ENCODE data around the gene TMEM115.

The TMEM115 gene

DNA sequence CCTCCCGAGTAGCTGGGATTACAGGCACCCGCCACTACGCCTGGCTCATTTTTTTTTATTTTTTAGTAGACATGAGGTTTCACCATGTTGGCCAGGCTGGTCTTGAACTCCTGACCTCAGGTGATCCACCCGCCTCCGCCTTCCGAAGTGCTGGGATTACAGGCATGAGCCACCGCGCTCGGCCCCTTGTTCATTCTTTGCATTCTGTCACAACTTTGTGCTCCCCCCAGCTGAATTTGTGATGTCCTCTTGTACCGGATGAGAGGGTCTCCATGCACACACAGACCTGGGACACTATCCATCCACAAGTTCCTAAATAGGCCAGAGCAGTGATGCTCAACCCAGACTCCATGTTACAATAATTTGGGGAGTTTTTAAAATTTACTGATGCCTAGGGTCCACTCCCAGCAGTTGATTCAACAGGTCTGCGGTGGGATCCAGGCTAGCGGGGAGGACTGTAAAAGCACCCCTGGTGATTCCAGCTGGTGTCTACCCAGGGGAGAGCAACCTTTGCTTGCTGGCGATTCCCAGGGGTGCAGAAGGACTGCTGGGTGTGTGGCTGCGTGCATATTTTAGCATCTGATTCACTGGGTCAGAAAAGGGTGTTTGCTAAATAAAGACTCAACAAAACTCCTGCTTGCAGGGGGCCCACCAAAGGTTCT, 19.7 kb downstream of the TMEM115 start:
- DNase-seq (ENCODE audit: low spot score) (no peak), ATAC-seq (ENCODE audit: low read depth) (no peak)
- Histone ChIP-seq H3K4me3 (ENCODE audit: severe bottlenecking) (peak overlapping the region; percentile 39), H3K27me3 (ENCODE audit: insufficient read depth, poor library complexity, severe bottlenecking) (no peaks in the 10 kb centered on the region), H3K36me3 (ENCODE audit: low read depth) (peaks cover 19% of the 10 kb centered on the region), H3K27ac (ENCODE audit: poor library complexity, severe bottlenecking) (peak overlapping the region; percentile 17), H3K4me1 (ENCODE audit: insufficient read depth, poor library complexity, severe bottlenecking) (peaks cover 19% of the 10 kb centered on the region), H3K9me3 (ENCODE audit: severe bottlenecking) (no peaks in the 10 kb centered on the region)
- TF ChIP-seq, protein P1, sequence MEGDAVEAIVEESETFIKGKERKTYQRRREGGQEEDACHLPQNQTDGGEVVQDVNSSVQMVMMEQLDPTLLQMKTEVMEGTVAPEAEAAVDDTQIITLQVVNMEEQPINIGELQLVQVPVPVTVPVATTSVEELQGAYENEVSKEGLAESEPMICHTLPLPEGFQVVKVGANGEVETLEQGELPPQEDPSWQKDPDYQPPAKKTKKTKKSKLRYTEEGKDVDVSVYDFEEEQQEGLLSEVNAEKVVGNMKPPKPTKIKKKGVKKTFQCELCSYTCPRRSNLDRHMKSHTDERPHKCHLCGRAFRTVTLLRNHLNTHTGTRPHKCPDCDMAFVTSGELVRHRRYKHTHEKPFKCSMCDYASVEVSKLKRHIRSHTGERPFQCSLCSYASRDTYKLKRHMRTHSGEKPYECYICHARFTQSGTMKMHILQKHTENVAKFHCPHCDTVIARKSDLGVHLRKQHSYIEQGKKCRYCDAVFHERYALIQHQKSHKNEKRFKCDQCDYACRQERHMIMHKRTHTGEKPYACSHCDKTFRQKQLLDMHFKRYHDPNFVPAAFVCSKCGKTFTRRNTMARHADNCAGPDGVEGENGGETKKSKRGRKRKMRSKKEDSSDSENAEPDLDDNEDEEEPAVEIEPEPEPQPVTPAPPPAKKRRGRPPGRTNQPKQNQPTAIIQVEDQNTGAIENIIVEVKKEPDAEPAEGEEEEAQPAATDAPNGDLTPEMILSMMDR (IDR thresholded peaks at IDR 0.05; ENCODE audit: poor library complexity, severe bottlenecking) = no peak

DNA sequence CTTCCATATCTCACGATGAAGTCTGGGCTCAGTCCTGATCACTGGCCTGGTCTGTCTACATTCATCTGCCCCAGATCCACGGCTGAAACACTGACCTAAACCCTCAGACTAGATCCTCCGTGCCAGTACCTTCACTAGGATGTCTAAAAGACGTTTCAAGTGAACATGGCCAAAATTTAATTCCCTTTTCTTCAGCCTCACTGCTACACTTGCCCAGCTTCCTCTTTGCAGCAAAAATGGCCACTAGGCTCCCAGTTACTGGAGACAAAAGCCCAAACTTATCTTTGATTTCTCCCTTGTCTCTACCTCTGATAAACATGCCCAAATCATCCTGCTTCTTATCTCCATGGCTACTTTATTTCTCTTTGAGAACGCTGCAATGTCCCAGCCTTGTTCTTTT, 20.4 kb downstream of the TMEM115 start:
- Histone ChIP-seq H3K36me3 (ENCODE audit: low read depth) (peaks cover 25% of the 10 kb centered on the region), H3K9me3 (ENCODE audit: severe bottlenecking) (no peaks in the 10 kb centered on the region), H3K27me3 (ENCODE audit: insufficient read depth, poor library complexity, severe bottlenecking) (no peaks in the 10 kb centered on the region), H3K4me3 (ENCODE audit: severe bottlenecking) (no peak overlapping the region), H3K4me1 (ENCODE audit: insufficient read depth, poor library complexity, severe bottlenecking) (peaks cover 21% of the 10 kb centered on the region), H3K27ac (ENCODE audit: poor library complexity, severe bottlenecking) (peak overlapping the region; percentile 83)
- ATAC-seq (ENCODE audit: low read depth) = no peak
- DNase-seq (ENCODE audit: low spot score) = no peak
- TF ChIP-seq, protein P1 (IDR thresholded peaks at IDR 0.05; ENCODE audit: poor library complexity, severe bottlenecking) = no peak

DNA sequence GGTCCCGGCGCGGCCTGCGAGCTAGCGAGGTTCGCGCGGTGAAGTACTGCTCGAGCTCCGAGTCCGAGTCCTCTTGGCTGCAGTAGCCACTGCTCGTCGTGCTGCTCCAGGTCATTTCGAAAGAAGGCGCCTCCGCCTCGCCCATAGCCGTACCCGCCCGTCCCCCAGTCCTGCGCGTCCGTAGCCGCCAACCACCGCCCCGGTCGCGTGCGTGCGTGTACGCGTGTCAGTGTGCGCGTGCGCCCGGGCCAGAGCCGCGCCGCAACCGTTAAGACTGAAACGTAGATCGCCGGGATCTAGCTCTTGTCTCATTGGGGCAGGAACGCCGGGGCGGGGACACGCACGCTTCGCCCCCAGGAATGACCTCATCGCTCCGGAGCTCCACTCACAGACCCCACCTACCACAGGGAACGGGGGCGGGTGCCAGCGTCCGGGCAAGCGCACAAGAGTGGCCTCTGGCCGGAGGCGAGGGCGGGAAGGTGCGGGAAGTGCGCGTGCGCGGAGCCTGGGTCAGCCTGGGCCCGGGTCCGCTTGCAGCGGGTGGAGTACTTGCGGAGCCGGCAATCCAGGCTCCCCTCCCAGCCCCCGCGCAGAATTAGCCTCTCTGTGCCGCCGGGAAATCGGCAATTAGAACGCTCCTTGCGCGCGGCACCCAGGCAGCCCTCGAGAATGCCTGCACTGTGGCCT, 22.0 kb downstream of the TMEM115 start:
- ATAC-seq (ENCODE audit: low read depth) (peak; percentile 78), DNase-seq (ENCODE audit: low spot score) (peak; percentile 100)
- H3K4me3 ChIP-seq (ENCODE audit: severe bottlenecking) = peak overlapping the region; percentile 61
- H3K27ac ChIP-seq (ENCODE audit: poor library complexity, severe bottlenecking) = peak overlapping the region; percentile 83
- no peaks in the 10 kb centered on the region for H3K27me3 ChIP-seq (ENCODE audit: insufficient read depth, poor library complexity, severe bottlenecking)
- peaks cover 23% of the 10 kb centered on the region for H3K4me1 ChIP-seq (ENCODE audit: insufficient read depth, poor library complexity, severe bottlenecking)
- no peaks in the 10 kb centered on the region for H3K9me3 ChIP-seq (ENCODE audit: severe bottlenecking)
- TF ChIP-seq, protein P1 (IDR thresholded peaks at IDR 0.05; ENCODE audit: poor library complexity, severe bottlenecking) = no peak
- H3K36me3 ChIP-seq (ENCODE audit: low read depth) = peaks cover 33% of the 10 kb centered on the region

DNA sequence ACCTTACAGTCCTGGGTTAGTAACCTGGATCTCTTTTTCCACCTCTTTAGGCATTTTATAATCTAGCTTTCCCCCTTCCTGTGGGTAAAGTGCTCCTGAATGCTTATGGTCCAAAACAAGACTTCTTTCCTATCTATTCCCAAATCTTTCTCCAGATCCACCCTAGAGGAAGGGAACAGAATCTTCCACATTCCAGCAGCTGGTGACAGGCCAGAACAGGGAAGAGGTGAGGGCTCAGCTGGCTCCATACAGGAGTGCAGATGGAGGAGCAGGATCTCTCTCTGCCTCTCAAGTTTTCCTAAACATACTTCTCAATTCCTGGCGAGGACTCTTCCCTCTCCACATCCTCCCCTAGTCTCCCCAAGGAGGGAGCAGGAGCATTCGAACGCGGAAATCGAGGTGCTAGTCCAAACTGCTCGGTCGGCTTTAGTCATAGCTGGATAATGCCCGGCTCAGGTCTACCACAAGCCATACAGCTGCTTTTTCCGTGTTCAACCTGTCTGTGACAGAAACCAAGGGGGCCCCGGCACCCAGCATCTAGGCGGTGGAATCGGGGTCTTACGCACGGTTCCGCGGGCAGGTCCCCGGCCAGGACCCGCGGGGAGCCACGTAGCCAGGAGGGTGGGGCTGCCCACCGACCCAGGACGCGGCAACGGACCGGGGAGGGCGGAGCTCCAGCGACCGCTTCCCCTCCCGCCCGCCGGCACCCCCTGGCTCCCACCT, 22.7 kb downstream of the TMEM115 start:
- H3K4me3 ChIP-seq (ENCODE audit: severe bottlenecking) = peak overlapping the region; percentile 61
- DNase-seq (ENCODE audit: low spot score) (no peak), ATAC-seq (ENCODE audit: low read depth) (peak; percentile 40)
- peak overlapping the region; percentile 83 for H3K27ac ChIP-seq (ENCODE audit: poor library complexity, severe bottlenecking)
- no peaks in the 10 kb centered on the region for H3K27me3 ChIP-seq (ENCODE audit: insufficient read depth, poor library complexity, severe bottlenecking)
- TF ChIP-seq, protein P1 (IDR thresholded peaks at IDR 0.05; ENCODE audit: poor library complexity, severe bottlenecking) = no peak
- H3K9me3 ChIP-seq (ENCODE audit: severe bottlenecking) = no peaks in the 10 kb centered on the region
- peaks cover 40% of the 10 kb centered on the region for H3K36me3 ChIP-seq (ENCODE audit: low read depth)
- peaks cover 23% of the 10 kb centered on the region for H3K4me1 ChIP-seq (ENCODE audit: insufficient read depth, poor library complexity, severe bottlenecking)
